ENCODE data around the gene ACTR8.
A peak's percentile ranks its signal among the peaks of the same experiment; 100 is the strongest.

The ACTR8 gene

DNA sequence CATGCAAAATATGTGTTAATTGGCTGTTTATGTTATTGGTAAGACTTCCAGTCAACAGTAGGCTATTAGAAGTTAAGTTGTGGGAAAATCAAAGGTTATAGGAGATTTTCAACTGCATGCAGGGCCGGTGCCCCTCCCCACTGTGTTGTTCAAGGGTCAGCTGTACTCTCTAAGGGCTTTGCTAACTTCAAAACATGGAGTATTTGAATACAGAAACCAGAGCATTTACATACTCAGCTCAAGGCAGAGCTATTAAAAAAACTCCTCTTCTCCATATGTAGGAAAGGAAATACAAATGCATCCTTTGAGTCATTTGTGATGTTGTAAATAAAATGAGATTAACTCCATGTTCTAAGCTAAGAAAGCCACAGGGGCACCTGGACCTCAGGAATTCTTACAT is 18.8 kb downstream of the ACTR8 start:
- no peak for DNase-seq (ENCODE audit: low spot score)

DNA sequence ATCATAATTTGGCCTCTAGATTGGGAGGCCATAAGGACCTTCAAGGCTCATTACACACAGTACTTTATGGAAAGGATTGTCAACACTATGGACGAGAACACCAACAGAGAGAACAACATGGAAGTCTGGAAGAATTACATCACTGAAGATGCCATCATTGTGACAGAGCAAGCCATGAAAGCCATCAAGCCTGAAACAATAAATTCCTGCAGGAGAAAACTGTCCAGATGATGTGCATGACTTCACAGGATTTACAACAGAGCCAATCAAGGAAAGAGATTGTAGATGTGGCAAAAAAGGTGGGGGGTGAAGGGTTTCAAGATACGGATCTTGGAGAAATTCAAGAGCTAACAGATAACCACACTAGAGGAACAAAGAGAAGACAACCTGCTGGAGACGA is 19.7 kb downstream of the ACTR8 start:
- no peak for DNase-seq (ENCODE audit: low spot score)

DNA sequence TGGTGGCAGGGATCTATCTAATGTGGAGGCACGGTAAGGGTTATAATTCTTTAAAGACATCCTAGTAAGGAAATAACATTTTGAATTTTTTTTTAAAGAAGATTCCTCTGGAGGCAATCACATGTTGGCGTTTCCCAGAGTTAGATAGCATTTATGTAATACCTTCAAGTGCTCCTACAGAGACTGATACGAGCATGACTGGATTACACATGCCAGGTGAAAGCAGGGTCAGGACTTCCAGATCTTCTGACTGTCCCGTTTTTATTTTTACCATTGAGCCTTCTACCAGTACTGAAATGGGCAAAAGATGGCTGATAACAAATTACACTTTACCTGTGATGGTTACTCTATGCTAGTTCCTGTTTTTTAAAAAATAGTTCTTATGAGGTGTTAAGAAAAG is 21.8 kb downstream of the ACTR8 start:
- no peak for DNase-seq (ENCODE audit: low spot score)

- no peak for DNase-seq (ENCODE audit: low spot score)
These were observed 22.8 kb downstream of the ACTR8 start for GRCh38 chr3:53859178-53859577.

DNA sequence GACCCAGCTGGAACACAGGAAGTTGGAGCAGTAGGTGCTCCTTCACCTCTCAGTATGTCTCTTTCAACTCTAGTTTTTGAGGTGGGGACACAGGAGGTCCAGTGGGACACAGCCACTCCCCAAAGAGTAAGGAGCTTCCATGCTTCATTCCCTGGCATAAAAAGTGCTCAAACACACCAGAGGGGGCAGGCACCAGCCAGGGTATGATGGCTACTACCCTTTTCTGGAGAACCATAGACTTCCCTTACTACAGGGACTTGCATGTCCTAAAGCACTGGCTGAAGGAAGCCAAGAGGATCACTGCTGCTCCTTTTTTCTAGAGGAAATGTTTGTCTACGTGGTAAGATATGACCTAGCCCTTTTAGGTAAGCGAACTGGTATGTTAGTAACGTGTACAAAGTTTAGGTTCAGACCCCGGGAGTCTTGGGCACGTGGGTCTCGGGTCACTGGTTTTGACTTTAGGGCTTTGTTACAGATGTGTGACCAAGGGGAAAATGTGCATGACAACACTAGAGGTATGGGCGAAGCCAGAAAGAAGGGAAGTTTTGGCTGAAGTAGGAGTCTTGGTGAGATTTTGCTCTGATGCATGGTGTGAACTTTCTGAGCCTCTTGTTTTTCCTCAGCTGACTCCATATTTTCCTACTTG is 23.7 kb downstream of the ACTR8 start:
- DNase-seq (ENCODE audit: low spot score) = no peak

DNA sequence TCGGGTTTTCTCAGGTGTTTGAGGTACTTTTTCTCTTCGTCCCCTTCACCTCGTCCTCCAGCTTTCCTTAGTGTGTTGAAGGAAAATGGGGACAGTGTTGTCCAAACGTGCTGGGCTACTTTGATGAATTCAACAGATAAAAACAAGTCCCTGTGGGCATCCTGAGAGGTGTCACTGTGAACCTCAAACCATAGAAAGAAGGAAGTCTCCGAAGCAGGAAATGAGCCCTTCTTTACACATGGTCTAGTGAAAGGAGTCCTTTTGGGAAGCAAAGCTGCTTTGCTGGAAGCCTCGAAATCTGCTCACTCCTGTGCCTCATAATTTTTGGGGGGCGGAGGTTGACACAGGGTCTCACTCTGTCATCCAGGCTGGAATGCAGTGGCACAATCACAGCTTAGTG is 25.0 kb downstream of the ACTR8 start:
- no peak for DNase-seq (ENCODE audit: low spot score)

DNA sequence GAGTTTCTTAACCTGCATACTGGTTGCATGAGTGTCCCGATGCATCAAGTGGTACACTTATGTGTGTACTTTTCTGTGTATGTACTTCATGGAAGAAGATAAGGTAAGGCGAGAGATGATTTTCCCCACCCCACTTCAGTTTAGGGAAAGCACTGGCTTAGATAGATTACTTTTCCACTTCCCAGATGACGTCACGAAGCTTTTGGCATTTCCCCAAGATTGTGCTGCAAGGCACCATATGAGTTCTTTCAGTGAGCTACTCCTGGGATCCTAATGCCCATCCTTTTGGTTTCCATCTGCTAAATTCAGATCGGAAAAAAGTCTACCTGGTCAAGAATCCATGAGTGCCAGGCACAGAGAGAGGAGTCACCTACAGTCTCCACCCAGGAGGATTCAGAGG is 31.1 kb downstream of the ACTR8 start:
- DNase-seq (ENCODE audit: low spot score) = no peak

GRCh38 chr3:53849916-53850315 is 32.0 kb downstream of the ACTR8 start:
- no peak for DNase-seq (ENCODE audit: low spot score)

DNA sequence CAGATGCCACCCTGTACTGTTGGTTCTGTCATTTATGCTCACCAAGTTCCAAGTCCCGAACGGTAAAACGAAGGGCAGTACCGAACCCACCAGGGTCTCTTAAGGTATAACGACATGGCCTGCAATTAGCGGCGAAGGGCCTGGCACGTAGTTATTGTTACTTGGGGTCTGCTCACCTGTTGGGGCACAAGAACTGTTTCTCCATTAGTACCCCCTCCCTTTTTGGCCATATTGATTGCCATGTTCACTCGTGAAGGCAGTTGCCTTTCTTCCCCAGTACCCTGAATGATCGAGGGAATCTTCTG is 35.1 kb downstream of the ACTR8 start:
- no peak for DNase-seq (ENCODE audit: low spot score)

DNA sequence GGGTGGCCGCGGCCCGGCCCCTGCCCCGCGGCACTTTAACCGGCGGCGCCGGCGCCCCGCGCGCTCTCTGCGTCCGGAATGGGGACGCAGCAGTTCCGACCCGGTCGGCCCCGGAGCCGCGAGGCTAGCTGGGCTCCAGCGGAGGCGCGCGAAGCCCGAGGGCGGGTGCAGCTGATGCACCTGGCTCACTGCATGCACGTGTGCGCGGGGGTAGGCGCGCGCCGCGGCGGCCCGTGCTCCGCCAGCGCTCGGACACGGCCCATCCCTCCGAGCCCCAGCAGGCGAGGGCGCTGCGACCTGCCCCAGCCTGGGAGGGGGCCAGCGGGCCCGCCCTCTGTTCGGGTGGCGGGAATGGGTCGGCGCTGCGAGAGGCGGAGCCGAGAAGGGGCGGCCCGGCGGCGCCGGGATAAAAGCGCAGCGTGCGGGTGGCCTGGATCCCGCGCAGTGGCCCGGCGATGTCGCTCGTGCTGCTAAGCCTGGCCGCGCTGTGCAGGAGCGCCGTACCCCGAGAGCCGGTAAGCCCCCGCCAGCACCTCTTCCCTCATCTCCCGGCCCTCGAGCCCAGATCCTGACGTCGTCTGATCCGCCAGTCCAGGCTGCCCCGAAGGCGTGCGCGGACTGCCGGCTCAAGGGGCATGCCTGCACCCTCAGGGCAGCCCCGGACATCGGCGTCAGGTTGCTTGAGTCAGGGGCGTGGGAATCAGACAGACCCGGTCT is 35.7 kb downstream of the ACTR8 start, which contains the start of the genes CHDH and IL17RB:
CHDH (minus strand) TSS at position 286 of the 717 bp plus-strand sequence. CDS start 22,411 bp downstream, outside the sequence.
IL17RB (plus strand) TSS at position 435 of the 717 bp plus-strand sequence; CDS start at position 456, 21 bp downstream.
- DNase-seq (ENCODE audit: low spot score) = peak; percentile 58

DNA sequence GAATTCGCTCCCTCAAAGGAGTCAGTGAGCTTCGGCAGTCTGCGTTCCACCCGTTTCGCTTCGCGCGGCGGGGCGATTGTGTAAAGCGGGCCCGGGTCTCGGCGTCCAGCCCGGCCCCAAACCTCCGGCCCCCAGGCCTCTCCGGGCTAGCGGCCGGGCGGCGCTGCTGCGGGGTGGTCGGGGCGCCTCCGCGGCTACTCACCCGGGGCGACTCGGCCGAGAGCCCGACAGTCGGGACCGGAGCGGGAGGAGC is 36.1 kb downstream of the ACTR8 start:
- DNase-seq (ENCODE audit: low spot score) = no peak

- peak; percentile 14 for DNase-seq (ENCODE audit: low spot score)
These were observed 36.7 kb downstream of the ACTR8 start for GRCh38 chr3:53845103-53845880.

GRCh38 chr3:53844262-53845102 is 37.5 kb downstream of the ACTR8 start:
- no peak for DNase-seq (ENCODE audit: low spot score)

GRCh38 chr3:53843195-53844177 is 38.5 kb downstream of the ACTR8 start:
- no peak for DNase-seq (ENCODE audit: low spot score)

DNA sequence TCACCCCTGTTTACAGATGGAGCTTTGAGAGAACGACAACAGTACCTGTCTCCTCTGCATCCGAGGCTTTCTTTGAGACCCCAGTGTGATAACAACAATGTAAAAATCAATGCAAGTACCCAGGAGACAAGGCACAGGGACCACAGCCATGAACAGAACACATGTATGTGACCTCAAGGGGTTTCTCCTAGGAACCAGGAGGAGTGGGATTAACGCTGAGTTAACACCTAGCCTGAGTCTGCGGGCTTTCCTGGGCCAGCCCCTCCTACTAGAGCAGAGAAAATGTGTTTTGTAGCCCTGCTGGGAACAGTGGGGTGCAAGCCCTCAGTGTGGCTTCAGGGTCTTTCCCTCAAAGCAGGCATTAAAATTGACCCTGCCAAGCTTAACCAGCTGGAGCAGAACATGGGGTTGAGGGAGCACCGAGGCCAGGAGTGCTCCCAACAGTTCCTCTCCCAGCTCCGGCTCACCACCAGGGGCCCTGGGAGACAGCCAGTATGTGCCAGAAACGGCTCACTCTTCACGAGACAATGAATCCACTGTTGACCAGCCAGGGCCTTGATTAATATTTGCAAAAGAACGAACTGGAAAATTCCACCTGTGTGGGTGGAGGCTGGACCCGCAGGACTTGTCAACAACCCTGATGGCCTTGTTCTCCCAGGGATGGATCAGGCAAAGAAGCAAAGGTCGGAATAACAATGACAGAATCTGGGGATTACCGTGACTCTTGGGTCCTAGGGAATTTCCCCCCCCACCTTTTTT is 39.3 kb downstream of the ACTR8 start:
- peak; percentile 66 for DNase-seq (ENCODE audit: low spot score)

DNA sequence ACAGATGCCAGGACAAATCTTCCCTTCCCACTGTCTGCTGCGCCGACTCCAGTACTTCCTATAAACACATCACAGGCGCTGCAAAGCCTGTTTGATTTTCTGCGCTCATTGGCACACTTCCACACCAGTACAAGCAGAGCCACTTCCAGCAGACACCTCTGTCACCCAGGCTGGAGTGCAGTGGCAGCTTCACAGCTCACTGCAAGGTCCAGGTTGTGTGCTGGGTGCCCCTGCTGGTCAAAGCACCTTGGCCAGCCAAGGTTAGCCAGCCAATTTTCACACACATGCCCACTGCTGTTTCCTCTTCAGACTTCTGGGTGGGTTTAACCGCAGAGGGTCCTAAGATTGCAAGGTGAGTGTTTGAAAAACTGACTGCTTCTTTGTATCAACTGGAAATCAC is 40.7 kb downstream of the ACTR8 start:
- DNase-seq (ENCODE audit: low spot score) = no peak

- DNase-seq (ENCODE audit: low spot score) = no peak
These were observed 44.6 kb downstream of the ACTR8 start for GRCh38 chr3:53837331-53837730.

- no peak for DNase-seq (ENCODE audit: low spot score)
These were observed 45.7 kb downstream of the ACTR8 start for GRCh38 chr3:53836084-53836872.

GRCh38 chr3:53835257-53835656 is 46.7 kb downstream of the ACTR8 start:
- DNase-seq (ENCODE audit: low spot score) = no peak
